ENCODE data around the gene GMDS. TPM values are rescaled to one million over a fixed set of nuclear protein-coding genes. Genes with fewer than 3 reads are reported as not detected.

The GMDS gene
- total RNA-seq, 4 donors from 2014 or later: 8.7 to 23.1 (median 18.4) TPM

GRCh38 chr6:2118136-2118535, 127.3 kb downstream of the GMDS start:
- H3K4me3 ChIP-seq (ENCODE audit: low read depth, poor library complexity, severe bottlenecking): no peak overlapping the region
- intact Hi-C loops (cut with DNase I; ENCODE audit: low total_unique reads): no loop called here
- TF ChIP-seq POLR2A (IDR thresholded peaks at IDR 0.05): no peak
- no peak for TF ChIP-seq CTCF (IDR thresholded peaks at IDR 0.05)
- WGBS, 2 donors: 68 to 73% methylated on average over 1 of the region's 1 CpG
- no peak for DNase-seq (ENCODE audit: low spot score in 2 of 2)

- WGBS, 2 donors: 96 to 97% methylated on average over 7 of the region's 7 CpGs
- TF ChIP-seq CTCF (IDR thresholded peaks at IDR 0.05) (no peak), POLR2A (IDR thresholded peaks at IDR 0.05) (no peak)
- H3K4me3 ChIP-seq (ENCODE audit: low read depth, poor library complexity, severe bottlenecking): no peak overlapping the region
- intact Hi-C loops (cut with DNase I; ENCODE audit: low total_unique reads): no loop called here
- DNase-seq (ENCODE audit: low spot score in 2 of 2): no peak
Measured at GRCh38 chr6:2117447-2117846, 128.0 kb downstream of the GMDS start.

- TF ChIP-seq CTCF (IDR thresholded peaks at IDR 0.05): no peak
- TF ChIP-seq POLR2A (IDR thresholded peaks at IDR 0.05): no peak
- 68 to 94% methylated on average over 2 of the region's 2 CpGs for WGBS, 2 donors
Measured at GRCh38 chr6:2116496-2116895, 128.9 kb downstream of the GMDS start.

GRCh38 chr6:2114100-2114499, 131.3 kb downstream of the GMDS start:
- intact Hi-C loops (cut with DNase I; ENCODE audit: low total_unique reads): no loop called here
- WGBS, 2 donors: 94 to 100% methylated on average over 1 of the region's 1 CpG
- no peak for DNase-seq (ENCODE audit: low spot score in 2 of 2)
- no peak overlapping the region for H3K4me3 ChIP-seq (ENCODE audit: low read depth, poor library complexity, severe bottlenecking)
- no peak for TF ChIP-seq POLR2A (IDR thresholded peaks at IDR 0.05)
- TF ChIP-seq CTCF (IDR thresholded peaks at IDR 0.05): no peak

More at GRCh38 chr6:2116496-2116895, 128.9 kb downstream of the GMDS start:
- DNase-seq (ENCODE audit: low spot score in 2 of 2): no peak
- intact Hi-C loops (cut with DNase I; ENCODE audit: low total_unique reads): no loop called here
- no peak overlapping the region for H3K4me3 ChIP-seq (ENCODE audit: low read depth, poor library complexity, severe bottlenecking)

- intact Hi-C loops (cut with DNase I; ENCODE audit: low total_unique reads): no loop called here
- no peak for DNase-seq (ENCODE audit: low spot score in 2 of 2)
- H3K4me3 ChIP-seq (ENCODE audit: low read depth, poor library complexity, severe bottlenecking): no peak overlapping the region
- TF ChIP-seq CTCF (IDR thresholded peaks at IDR 0.05): no peak
- TF ChIP-seq POLR2A (IDR thresholded peaks at IDR 0.05): no peak
- whole genome bisulfite sequencing, 2 donors: 55% methylated on average over 5 of the region's 5 CpGs
Measured at GRCh38 chr6:2111162-2111677, 134.2 kb downstream of the GMDS start.

GRCh38 chr6:2110504-2110903, 134.9 kb downstream of the GMDS start:
- DNase-seq (ENCODE audit: low spot score in 2 of 2): no peak
- intact Hi-C loops (cut with DNase I; ENCODE audit: low total_unique reads): no loop called here
- 73 to 81% methylated on average over 4 of the region's 4 CpGs for WGBS, 2 donors
- TF ChIP-seq CTCF (IDR thresholded peaks at IDR 0.05) (no peak), POLR2A (IDR thresholded peaks at IDR 0.05) (no peak)
- H3K4me3 ChIP-seq (ENCODE audit: low read depth, poor library complexity, severe bottlenecking): no peak overlapping the region
